Neural cell (in vitro differentiated cells): ENCODE measurements around the gene LRRC3. TPM values are rescaled to one million over a fixed set of nuclear protein-coding genes. Genes with fewer than 3 reads are reported as not detected.

Experiments
- H2AFZ ChIP-seq: fragments of 200-600, 300-800 bp; sonication (generic), shearing (Covaris generic); 2 replicates; pipeline ENCODE4 v1.6.0; 2014; ENCODE audit warnings: low read depth, mild to moderate bottlenecking, antibody characterized with exemption, low read length, moderate library complexity
- H3F3A ChIP-seq: fragments of 200-600 bp; shearing (Covaris generic); 2 replicates; pipeline ENCODE4 v1.6.1; 2016; ENCODE audit warnings: mild to moderate bottlenecking, moderate library complexity, mixed read lengths, antibody characterized with exemption, low read length; ENCODE audit not compliant: insufficient read depth, poor library complexity, severe bottlenecking
- H3K27ac ChIP-seq: fragments of 200-600, 300-800 bp; sonication (generic), shearing (Covaris generic); 2 replicates; pipeline ENCODE4 v1.5.1; 2014; ENCODE audit warnings: mild to moderate bottlenecking, low read length, moderate library complexity
- H3K27me3 ChIP-seq: fragments of 300-800, 200-600 bp; sonication (generic), shearing (Covaris generic); 2 replicates; pipeline ENCODE4 v1.6.0; 2014; ENCODE audit warnings: mild to moderate bottlenecking, low read depth, low read length, moderate library complexity; ENCODE audit not compliant: insufficient read depth
- H3K36me3 ChIP-seq: fragments of 300-800, 200-600 bp; sonication (generic), shearing (Covaris generic); 2 replicates; pipeline ENCODE4 v1.5.1; 2014; ENCODE audit warnings: mild to moderate bottlenecking, antibody characterized with exemption, low read length, moderate library complexity; ENCODE audit not compliant: insufficient read depth
- H3K4me2 ChIP-seq: fragments of 300-800, 200-600 bp; sonication (generic), shearing (Covaris generic); 2 replicates; pipeline ENCODE4 v1.6.0; 2014; ENCODE audit warnings: mild to moderate bottlenecking, low read length
- H3K4me3 ChIP-seq: fragments of 300-800, 200-600 bp; sonication (generic), shearing (Covaris generic); 2 replicates; pipeline ENCODE4 v1.5.1; 2014; ENCODE audit warnings: mild to moderate bottlenecking, low read length, moderate library complexity
- H3K79me2 ChIP-seq: fragments of 200-600 bp; shearing (Covaris generic); replicated peaks from 2 replicates; pipeline ENCODE4 v1.6.0; 2014; ENCODE audit warnings: mild to moderate bottlenecking, low read length, moderate library complexity; ENCODE audit not compliant: insufficient read depth
- H3K9ac ChIP-seq: fragments of 300-800, 200-600 bp; sonication (generic), shearing (Covaris generic); 2 replicates; pipeline ENCODE4 v1.6.1; 2016; ENCODE audit warnings: mild to moderate bottlenecking, low read length, mixed read lengths
- H3K9me2 ChIP-seq: fragments of 200-600 bp; shearing (Covaris generic); 2 replicates; pipeline ENCODE4 v1.6.1; 2016; ENCODE audit warnings: mild to moderate bottlenecking, low read length, mixed read lengths; ENCODE audit not compliant: insufficient read depth
- H3K9me3 ChIP-seq: fragments of 200-600, 300-800 bp; sonication (generic), shearing (Covaris generic); 2 replicates; pipeline ENCODE4 v1.6.1; 2016; ENCODE audit warnings: mild to moderate bottlenecking, mixed run types, low read length, moderate library complexity, mixed read lengths
- H4K20me1 ChIP-seq: fragments of 200-600 bp; shearing (Covaris generic); 2 replicates; pipeline ENCODE4 v1.6.1; 2016; ENCODE audit warnings: mild to moderate bottlenecking, mixed run types; ENCODE audit not compliant: insufficient read depth
- EP300 ChIP-seq: fragments of 450-650 bp; conservative IDR thresholded peaks from 2 replicates; pipeline ENCODE4 v1.6.1; 2014; ENCODE audit warnings: antibody characterized with exemption, mild to moderate bottlenecking, moderate library complexity; ENCODE audit not compliant: poor library complexity, severe bottlenecking
- EZH2 ChIP-seq: fragments of 200-600, 300-800 bp; shearing (Covaris generic), sonication (generic); IDR thresholded peaks from 2 replicates; pipeline ENCODE4 v1.6.1; 2014; ENCODE audit warnings: antibody characterized with exemption, low read length, borderline replicate concordance, mild to moderate bottlenecking; ENCODE audit not compliant: insufficient read depth, poor library complexity, severe bottlenecking
- MXI1 ChIP-seq: fragments of 450-650 bp; conservative IDR thresholded peaks from 2 replicates; pipeline ENCODE4 v1.6.1; 2014; ENCODE audit warnings: antibody characterized with exemption, mild to moderate bottlenecking; ENCODE audit not compliant: poor library complexity, severe bottlenecking
- POLR2AphosphoS5 ChIP-seq: IDR thresholded peaks from 2 replicates; pipeline ENCODE4 v1.6.1; 2012
- RAD21 ChIP-seq: fragments of 450-650 bp; conservative IDR thresholded peaks from 2 replicates; pipeline ENCODE4 v1.6.1; 2014; ENCODE audit warnings: antibody characterized with exemption, mild to moderate bottlenecking, moderate library complexity
- SMC3 ChIP-seq: fragments of 450-650 bp; conservative IDR thresholded peaks from 2 replicates; pipeline ENCODE4 v1.6.1; 2014; ENCODE audit warnings: antibody characterized with exemption, mild to moderate bottlenecking, moderate library complexity; ENCODE audit not compliant: poor library complexity
- TAF1 ChIP-seq: IDR thresholded peaks from 2 replicates; pipeline ENCODE4 v1.6.1; 2012; ENCODE audit warnings: low read depth
- polyA plus RNA-seq: library from polyadenylated mRNA; depleted of rRNA; stranded (reverse); fragments of >200 nt; gene quantifications from 2 replicates; pipeline ENCODE4 v1.2.3, GENCODE V29; 2014
- TF ChIP-seq, protein P1 (sequence below): fragments of 450-650 bp; IDR thresholded peaks from 2 replicates; pipeline ENCODE4 v1.5.1; 2014; ENCODE audit warnings: antibody characterized with exemption, mild to moderate bottlenecking, moderate library complexity; ENCODE audit not compliant: poor library complexity, severe bottlenecking
- TF ChIP-seq, protein P2 (sequence below): IDR thresholded peaks from 2 replicates; pipeline ENCODE4 v1.6.1; 2012; ENCODE audit warnings: borderline replicate concordance

The LRRC3 gene
- polyA plus RNA-seq, 1 donor from 2014 or later: 3.8 TPM

DNA sequence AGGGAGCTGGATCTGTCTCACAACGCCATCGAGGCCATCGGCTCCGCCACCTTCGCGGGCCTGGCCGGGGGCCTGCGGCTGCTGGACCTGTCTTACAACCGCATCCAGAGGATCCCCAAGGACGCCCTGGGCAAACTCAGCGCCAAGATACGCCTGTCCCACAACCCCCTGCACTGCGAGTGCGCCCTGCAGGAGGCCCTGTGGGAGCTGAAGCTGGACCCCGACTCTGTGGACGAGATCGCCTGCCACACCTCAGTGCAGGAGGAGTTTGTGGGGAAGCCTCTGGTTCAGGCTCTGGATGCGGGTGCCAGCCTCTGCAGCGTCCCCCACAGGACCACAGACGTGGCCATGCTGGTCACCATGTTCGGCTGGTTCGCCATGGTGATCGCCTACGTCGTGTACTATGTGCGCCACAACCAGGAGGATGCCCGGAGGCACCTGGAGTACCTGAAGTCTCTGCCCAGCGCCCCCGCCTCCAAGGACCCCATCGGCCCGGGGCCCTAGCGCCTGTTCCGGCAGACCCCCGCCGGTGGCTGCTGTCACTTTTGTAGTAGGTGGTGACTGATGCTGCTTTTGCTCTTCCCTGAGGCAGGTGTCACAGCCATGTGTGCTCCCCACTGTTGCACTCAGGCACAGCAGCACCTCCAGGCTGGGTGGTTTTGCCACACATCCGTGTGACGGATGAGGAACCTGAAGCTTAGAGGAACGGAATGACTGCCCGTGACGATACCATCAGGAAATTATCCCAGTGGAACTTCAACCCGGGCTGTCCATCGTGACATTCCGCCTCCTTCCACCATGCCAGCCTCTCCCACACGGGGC lies 1.8 kb downstream of the LRRC3 start:
- no peak overlapping the region for H2AFZ ChIP-seq
- H3K27me3 ChIP-seq: no peaks in the 10 kb centered on the region

DNA sequence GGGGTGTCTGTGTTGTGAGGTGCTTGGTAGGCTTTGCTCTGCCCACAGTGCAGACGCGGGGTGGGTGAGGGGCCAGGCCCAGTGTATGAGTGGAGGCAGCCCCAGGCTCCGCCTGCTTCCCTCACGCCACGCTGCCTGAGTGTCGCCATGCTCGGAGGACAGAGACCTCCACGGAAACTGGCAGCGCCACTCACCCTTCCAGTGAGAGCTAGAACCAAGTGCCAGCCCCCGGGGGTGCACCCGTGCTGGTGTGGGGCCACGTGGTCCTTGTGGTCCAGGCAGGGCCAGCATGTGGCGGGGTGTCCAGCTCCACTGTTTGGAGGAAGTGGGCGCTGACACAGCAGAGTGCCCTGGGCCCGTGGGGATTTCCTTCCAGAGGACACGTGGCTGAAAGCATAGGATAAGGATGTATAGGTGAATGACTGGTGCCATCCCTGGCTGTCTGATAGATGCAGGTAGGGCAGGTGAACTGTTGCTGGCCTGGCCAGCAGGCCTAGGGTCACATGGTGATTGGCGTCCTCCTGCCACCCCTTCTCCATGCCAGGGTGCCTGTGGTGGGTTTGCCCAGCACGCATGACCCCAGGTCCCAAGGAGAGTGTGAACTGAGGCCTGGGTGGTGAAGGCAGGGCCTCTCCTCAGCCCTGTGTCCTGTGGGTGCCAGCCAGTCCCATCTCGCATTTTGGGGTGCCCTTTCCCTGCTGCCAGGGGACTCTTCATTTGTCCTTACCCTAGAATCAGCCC lies 3.8 kb downstream of the LRRC3 start:
- TF ChIP-seq EP300 (no peak), TAF1 (no peak), RAD21 (no peak)
- TF ChIP-seq, protein P1, sequence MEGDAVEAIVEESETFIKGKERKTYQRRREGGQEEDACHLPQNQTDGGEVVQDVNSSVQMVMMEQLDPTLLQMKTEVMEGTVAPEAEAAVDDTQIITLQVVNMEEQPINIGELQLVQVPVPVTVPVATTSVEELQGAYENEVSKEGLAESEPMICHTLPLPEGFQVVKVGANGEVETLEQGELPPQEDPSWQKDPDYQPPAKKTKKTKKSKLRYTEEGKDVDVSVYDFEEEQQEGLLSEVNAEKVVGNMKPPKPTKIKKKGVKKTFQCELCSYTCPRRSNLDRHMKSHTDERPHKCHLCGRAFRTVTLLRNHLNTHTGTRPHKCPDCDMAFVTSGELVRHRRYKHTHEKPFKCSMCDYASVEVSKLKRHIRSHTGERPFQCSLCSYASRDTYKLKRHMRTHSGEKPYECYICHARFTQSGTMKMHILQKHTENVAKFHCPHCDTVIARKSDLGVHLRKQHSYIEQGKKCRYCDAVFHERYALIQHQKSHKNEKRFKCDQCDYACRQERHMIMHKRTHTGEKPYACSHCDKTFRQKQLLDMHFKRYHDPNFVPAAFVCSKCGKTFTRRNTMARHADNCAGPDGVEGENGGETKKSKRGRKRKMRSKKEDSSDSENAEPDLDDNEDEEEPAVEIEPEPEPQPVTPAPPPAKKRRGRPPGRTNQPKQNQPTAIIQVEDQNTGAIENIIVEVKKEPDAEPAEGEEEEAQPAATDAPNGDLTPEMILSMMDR: no peak

More for the DNA sequence above, 1.8 kb downstream of the LRRC3 start:
- Histone ChIP-seq H4K20me1 (no peaks in the 10 kb centered on the region), H3K27ac (no peak overlapping the region), H3K9me3 (peaks cover 5% of the 10 kb centered on the region), H3K36me3 (peaks cover 11% of the 10 kb centered on the region), H3K4me2 (no peak overlapping the region), H3K9ac (no peak overlapping the region), H3K4me3 (peak overlapping the region; percentile 78), H3K9me2 (no peaks in the 10 kb centered on the region), H3K79me2 (no peaks in the 10 kb centered on the region), H3F3A (no peaks in the 10 kb centered on the region)
- TF ChIP-seq EP300: no peak
- no peak for TF ChIP-seq POLR2AphosphoS5
- TF ChIP-seq, protein P2, sequence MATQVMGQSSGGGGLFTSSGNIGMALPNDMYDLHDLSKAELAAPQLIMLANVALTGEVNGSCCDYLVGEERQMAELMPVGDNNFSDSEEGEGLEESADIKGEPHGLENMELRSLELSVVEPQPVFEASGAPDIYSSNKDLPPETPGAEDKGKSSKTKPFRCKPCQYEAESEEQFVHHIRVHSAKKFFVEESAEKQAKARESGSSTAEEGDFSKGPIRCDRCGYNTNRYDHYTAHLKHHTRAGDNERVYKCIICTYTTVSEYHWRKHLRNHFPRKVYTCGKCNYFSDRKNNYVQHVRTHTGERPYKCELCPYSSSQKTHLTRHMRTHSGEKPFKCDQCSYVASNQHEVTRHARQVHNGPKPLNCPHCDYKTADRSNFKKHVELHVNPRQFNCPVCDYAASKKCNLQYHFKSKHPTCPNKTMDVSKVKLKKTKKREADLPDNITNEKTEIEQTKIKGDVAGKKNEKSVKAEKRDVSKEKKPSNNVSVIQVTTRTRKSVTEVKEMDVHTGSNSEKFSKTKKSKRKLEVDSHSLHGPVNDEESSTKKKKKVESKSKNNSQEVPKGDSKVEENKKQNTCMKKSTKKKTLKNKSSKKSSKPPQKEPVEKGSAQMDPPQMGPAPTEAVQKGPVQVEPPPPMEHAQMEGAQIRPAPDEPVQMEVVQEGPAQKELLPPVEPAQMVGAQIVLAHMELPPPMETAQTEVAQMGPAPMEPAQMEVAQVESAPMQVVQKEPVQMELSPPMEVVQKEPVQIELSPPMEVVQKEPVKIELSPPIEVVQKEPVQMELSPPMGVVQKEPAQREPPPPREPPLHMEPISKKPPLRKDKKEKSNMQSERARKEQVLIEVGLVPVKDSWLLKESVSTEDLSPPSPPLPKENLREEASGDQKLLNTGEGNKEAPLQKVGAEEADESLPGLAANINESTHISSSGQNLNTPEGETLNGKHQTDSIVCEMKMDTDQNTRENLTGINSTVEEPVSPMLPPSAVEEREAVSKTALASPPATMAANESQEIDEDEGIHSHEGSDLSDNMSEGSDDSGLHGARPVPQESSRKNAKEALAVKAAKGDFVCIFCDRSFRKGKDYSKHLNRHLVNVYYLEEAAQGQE: no peak
- TF ChIP-seq, protein P1: no peak
- no peak for TF ChIP-seq EZH2
- no peak for TF ChIP-seq RAD21
- no peak for TF ChIP-seq TAF1
- TF ChIP-seq MXI1: no peak
- TF ChIP-seq SMC3: no peak

More for the DNA sequence above, 3.8 kb downstream of the LRRC3 start:
- no peak overlapping the region for H2AFZ ChIP-seq
- H4K20me1 ChIP-seq: no peaks in the 10 kb centered on the region
- no peaks in the 10 kb centered on the region for H3K9me3 ChIP-seq
- no peaks in the 10 kb centered on the region for H3K79me2 ChIP-seq
- no peaks in the 10 kb centered on the region for H3K27me3 ChIP-seq
- no peak overlapping the region for H3K9ac ChIP-seq
- H3K4me3 ChIP-seq: no peak overlapping the region
- no peak overlapping the region for H3K4me2 ChIP-seq
- H3K9me2 ChIP-seq: no peaks in the 10 kb centered on the region
- H3F3A ChIP-seq: no peaks in the 10 kb centered on the region
- peaks cover 11% of the 10 kb centered on the region for H3K36me3 ChIP-seq
- H3K27ac ChIP-seq: no peak overlapping the region
